ENCODE measurements around the gene ANXA11.
"Not testable (repeated sequence)": the region's sequence is repeated elsewhere in the genome, so short reads cannot be mapped to it uniquely, and the experiment has no call there.

Gene ANXA11

GRCh38 chr10:80205477-80206276 lies at the start of gene ANXA11:
Gene ANXA11, minus strand, starts transcription at chr10:80205537. Its CDS starts 32,676 bp downstream, at chr10:80172861.
- no peak for FAIRE-seq

GRCh38 chr10:80254726-80255125 lies 49.4 kb upstream of the ANXA11 start:
- FAIRE-seq = not testable (repeated sequence)

DNA sequence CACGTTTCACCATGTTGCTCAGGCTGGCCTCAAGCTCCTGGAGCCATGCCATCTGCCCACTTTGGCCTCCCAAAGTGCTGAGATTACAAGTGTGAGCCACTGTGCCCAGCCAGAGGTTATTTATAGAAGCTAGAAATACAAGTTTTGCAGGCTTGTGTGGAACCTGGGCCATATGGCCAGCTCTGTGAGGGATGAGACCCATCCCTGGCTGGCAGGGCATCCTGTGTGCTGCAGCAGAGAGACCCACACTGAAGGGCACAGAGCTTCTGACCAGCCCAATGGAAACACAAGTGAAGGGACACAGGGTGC lies 48.6 kb upstream of the ANXA11 start:
- not testable (repeated sequence) for FAIRE-seq

DNA sequence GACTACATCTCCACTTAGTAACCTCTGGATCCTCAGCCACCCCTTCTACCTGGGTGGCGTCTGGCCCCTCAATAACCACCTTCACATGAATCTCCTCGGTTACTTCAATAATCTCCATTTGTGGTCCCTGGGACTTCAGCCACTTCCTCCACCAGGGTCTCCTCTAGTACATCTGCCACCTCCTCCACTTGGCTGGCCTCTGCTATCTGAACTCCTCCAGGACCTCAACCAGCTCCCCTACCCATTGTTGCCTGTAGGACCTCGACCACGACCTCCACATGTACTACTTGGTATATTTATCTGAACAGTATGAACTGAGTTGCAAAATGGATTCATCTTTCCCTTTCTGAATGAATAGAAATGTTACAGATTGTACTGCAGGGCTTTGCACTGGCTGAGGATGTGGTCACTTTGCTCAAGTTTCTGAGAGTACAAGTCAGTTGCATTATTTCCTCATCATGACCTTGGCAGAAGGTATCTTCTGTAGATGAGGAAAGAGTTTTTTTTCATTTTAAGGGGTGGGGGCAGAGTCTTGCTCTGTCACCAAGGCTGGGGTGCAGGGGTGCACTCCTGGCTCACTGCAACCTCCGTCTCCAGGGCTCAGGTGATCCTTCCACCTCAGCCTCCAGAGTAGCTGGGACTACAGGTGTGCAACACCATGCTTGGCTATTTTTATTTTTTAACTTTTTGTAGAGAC lies 48.1 kb upstream of the ANXA11 start:
- no peak for FAIRE-seq

GRCh38 chr10:80252296-80252887 lies 47.1 kb upstream of the ANXA11 start:
- no peak for FAIRE-seq

GRCh38 chr10:80251703-80252280 lies 46.5 kb upstream of the ANXA11 start:
- FAIRE-seq = not testable (repeated sequence)

GRCh38 chr10:80250399-80250798 lies 45.1 kb upstream of the ANXA11 start:
- not testable (repeated sequence) for FAIRE-seq

- not testable (repeated sequence) for FAIRE-seq
These were observed 44.6 kb upstream of the ANXA11 start for GRCh38 chr10:80249906-80250305.

GRCh38 chr10:80247611-80248010 lies 42.3 kb upstream of the ANXA11 start:
- FAIRE-seq = not testable (repeated sequence)

DNA sequence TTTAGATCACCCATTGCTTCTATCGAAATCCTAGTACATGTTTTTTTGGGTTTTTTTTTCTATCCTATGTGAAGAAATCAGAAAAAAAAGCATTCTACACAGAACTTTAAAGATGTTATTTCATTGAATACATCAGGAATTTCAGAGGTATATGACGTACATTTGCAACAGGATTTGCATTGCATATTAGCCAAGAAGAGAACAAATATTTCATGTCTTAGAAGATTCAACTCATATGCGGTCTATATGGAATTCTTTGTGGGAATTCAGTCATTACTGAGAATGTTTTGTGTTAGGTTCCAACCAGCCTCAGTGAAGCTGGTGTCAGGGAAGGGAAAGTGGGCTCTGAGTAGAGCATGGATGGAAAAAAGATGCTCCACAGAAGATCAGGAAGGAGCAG lies 39.0 kb upstream of the ANXA11 start:
- FAIRE-seq = not testable (repeated sequence)

DNA sequence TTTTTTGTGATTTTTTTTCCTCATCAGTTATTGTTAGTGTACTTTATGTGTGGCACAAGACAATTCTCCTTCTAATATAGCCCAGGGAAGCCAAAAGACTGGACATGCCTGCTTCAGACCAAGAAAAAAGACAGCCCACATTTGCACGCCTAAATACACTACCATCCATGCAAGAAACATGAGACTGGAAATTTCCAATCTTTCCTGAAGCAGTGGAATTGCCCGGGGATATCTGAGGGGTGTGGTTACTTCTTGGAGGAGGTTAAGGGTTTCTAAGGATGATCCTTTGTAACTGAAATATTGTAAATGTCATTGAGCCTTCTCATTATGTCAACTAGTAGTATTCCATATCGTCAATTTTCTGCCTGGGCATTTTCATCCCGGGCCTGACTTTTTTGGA lies 37.0 kb upstream of the ANXA11 start:
- FAIRE-seq = not testable (repeated sequence)

GRCh38 chr10:80236457-80236856 lies 31.1 kb upstream of the ANXA11 start:
- FAIRE-seq = not testable (repeated sequence)

GRCh38 chr10:80234331-80235235 lies 29.2 kb upstream of the ANXA11 start:
- FAIRE-seq = not testable (repeated sequence)

DNA sequence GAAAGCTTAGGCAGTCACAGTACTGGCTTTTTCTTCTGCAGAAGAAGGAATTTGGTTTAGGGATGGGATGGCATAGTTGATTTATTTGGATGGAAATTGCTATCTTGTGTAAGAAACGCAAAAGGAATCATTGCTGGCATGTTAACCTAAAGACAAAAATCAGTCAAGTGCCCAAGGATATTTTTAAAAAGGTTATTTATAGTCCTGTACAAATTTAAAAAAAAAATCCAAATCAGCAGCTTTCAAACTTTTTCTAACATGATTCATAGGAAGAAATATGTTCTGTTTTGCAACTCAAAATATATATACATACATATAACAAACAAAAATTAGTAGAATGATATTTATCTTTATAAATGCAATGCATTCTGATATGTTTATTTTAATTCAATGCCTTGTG lies 28.5 kb upstream of the ANXA11 start:
- not testable (repeated sequence) for FAIRE-seq

- not testable (repeated sequence) for FAIRE-seq
These were observed 21.4 kb upstream of the ANXA11 start for GRCh38 chr10:80226723-80227122.

- not testable (repeated sequence) for FAIRE-seq
These were observed 17.7 kb upstream of the ANXA11 start for GRCh38 chr10:80223031-80223419.

DNA sequence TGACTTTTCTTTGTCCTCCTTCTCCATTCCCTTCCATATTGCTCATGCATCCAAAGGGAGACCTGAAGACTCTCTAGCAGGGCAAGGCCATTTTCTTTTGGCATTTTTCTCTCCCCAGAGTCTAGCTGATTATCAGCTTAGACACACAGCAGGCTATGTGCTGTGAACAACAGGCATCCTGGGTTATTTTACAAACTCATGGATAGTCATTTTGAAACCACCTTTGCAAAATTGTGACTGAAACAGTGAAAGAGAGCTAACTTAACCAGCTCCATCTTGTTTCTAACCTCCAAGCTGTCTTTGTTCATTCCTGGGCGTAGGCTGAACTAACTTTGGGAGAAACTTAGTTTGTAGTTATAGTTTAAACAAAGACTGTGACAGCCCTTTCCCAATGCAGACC lies 13.5 kb upstream of the ANXA11 start:
- not testable (repeated sequence) for FAIRE-seq

DNA sequence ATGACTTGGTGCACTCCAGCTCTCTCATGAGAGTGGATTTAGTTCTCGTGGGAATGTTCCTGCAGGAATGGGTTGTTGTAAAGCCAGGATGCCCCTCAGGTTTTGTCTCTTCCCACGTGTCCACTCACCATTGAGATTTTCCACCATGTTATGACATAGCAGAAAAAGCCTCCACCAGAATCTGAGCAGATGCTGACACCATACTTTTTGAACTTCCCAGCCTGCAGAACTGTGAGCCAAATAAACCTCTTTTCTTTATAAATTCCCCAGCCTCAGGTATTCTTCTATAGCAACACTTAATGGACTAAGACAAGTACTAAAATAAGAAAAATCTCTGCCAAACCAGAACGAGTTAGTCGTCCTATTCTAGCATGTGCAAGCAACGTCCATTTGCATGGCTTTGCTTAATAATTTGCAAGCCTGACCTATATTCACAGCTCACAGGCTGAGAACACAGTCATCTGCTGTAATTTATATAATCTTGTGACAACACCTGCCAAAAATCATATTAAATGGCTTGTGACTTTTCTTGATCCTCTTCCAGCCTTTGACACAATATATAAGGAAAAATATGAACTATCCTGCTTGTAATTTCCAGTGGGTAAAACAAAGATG lies 9.1 kb upstream of the ANXA11 start:
- FAIRE-seq = not testable (repeated sequence)

DNA sequence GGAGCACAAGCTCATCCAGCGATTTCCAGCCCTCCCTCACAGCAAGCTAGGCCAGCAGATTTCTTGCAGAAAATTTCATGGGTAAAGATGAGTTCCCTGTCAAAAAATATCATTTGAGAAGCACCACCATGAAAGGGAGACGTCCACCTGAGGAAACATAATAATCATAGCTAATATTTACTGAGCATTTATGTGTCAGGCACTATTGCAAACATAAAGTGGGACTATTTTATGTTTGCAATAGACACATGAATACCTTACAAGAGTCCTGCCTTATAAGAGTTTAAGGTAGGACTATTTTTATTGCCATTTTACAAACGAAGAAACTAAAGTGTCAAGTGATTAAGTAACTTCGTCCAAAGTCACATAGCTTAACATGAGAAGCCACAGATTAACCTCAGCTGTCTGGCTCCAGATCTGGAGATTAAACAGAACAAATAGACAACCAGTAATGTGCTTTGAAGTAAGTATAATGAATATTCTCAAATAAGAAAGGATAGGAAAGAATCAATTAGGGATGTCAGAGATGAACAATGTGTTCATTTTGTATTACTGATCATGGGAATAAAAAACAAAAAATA lies 7.3 kb upstream of the ANXA11 start:
- FAIRE-seq = not testable (repeated sequence)

DNA sequence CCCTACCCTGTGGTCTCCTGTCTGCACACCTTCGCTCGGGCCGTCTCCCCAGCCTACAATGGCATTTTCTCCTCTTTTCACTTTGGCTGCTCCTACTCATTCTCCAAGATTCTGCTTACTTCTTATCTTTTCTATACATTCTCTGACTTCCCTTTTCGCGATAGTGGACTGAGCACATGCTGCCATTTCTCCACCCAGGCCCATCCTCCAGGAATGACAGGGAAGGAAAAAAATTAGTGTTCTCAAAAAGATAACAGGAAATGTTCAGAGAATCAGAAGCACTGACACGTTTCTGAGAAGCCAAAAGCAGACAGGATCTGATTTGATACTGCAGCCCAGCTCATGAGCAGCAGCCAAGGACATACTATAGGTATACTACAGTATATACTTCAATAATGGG lies 6.4 kb upstream of the ANXA11 start:
- no peak for FAIRE-seq

GRCh38 chr10:80210259-80210658 lies 4.9 kb upstream of the ANXA11 start:
- FAIRE-seq = no peak

All from islet of Langerhans (tissue), 1 donor.